Neural cell (in vitro differentiated cells): ENCODE measurements around the gene TMEM11. TPM values are rescaled to one million over a fixed set of nuclear protein-coding genes. Genes with fewer than 3 reads are reported as not detected.

Source experiments
- H2AFZ ChIP-seq: fragments of 200-600, 300-800 bp; sonication (generic), shearing (Covaris generic); 2 replicates; pipeline ENCODE4 v1.6.0; 2014; ENCODE audit warnings: low read depth, mild to moderate bottlenecking, antibody characterized with exemption, low read length, moderate library complexity
- H3F3A ChIP-seq: fragments of 200-600 bp; shearing (Covaris generic); 2 replicates; pipeline ENCODE4 v1.6.1; 2016; ENCODE audit warnings: mild to moderate bottlenecking, moderate library complexity, mixed read lengths, antibody characterized with exemption, low read length; ENCODE audit not compliant: insufficient read depth, poor library complexity, severe bottlenecking
- H3K27ac ChIP-seq: fragments of 200-600, 300-800 bp; sonication (generic), shearing (Covaris generic); 2 replicates; pipeline ENCODE4 v1.5.1; 2014; ENCODE audit warnings: mild to moderate bottlenecking, low read length, moderate library complexity
- H3K27me3 ChIP-seq: fragments of 300-800, 200-600 bp; sonication (generic), shearing (Covaris generic); 2 replicates; pipeline ENCODE4 v1.6.0; 2014; ENCODE audit warnings: mild to moderate bottlenecking, low read depth, low read length, moderate library complexity; ENCODE audit not compliant: insufficient read depth
- H3K36me3 ChIP-seq: fragments of 300-800, 200-600 bp; sonication (generic), shearing (Covaris generic); 2 replicates; pipeline ENCODE4 v1.5.1; 2014; ENCODE audit warnings: mild to moderate bottlenecking, antibody characterized with exemption, low read length, moderate library complexity; ENCODE audit not compliant: insufficient read depth
- H3K4me2 ChIP-seq: fragments of 300-800, 200-600 bp; sonication (generic), shearing (Covaris generic); 2 replicates; pipeline ENCODE4 v1.6.0; 2014; ENCODE audit warnings: mild to moderate bottlenecking, low read length
- H3K4me3 ChIP-seq: fragments of 300-800, 200-600 bp; sonication (generic), shearing (Covaris generic); 2 replicates; pipeline ENCODE4 v1.5.1; 2014; ENCODE audit warnings: mild to moderate bottlenecking, low read length, moderate library complexity
- H3K79me2 ChIP-seq: fragments of 200-600 bp; shearing (Covaris generic); replicated peaks from 2 replicates; pipeline ENCODE4 v1.6.0; 2014; ENCODE audit warnings: mild to moderate bottlenecking, low read length, moderate library complexity; ENCODE audit not compliant: insufficient read depth
- H3K9ac ChIP-seq: fragments of 300-800, 200-600 bp; sonication (generic), shearing (Covaris generic); 2 replicates; pipeline ENCODE4 v1.6.1; 2016; ENCODE audit warnings: mild to moderate bottlenecking, low read length, mixed read lengths
- H3K9me2 ChIP-seq: fragments of 200-600 bp; shearing (Covaris generic); 2 replicates; pipeline ENCODE4 v1.6.1; 2016; ENCODE audit warnings: mild to moderate bottlenecking, low read length, mixed read lengths; ENCODE audit not compliant: insufficient read depth
- H3K9me3 ChIP-seq: fragments of 200-600, 300-800 bp; sonication (generic), shearing (Covaris generic); 2 replicates; pipeline ENCODE4 v1.6.1; 2016; ENCODE audit warnings: mild to moderate bottlenecking, mixed run types, low read length, moderate library complexity, mixed read lengths
- H4K20me1 ChIP-seq: fragments of 200-600 bp; shearing (Covaris generic); 2 replicates; pipeline ENCODE4 v1.6.1; 2016; ENCODE audit warnings: mild to moderate bottlenecking, mixed run types; ENCODE audit not compliant: insufficient read depth
- EP300 ChIP-seq: fragments of 450-650 bp; conservative IDR thresholded peaks from 2 replicates; pipeline ENCODE4 v1.6.1; 2014; ENCODE audit warnings: antibody characterized with exemption, mild to moderate bottlenecking, moderate library complexity; ENCODE audit not compliant: poor library complexity, severe bottlenecking
- EZH2 ChIP-seq: fragments of 200-600, 300-800 bp; shearing (Covaris generic), sonication (generic); IDR thresholded peaks from 2 replicates; pipeline ENCODE4 v1.6.1; 2014; ENCODE audit warnings: antibody characterized with exemption, low read length, borderline replicate concordance, mild to moderate bottlenecking; ENCODE audit not compliant: insufficient read depth, poor library complexity, severe bottlenecking
- MXI1 ChIP-seq: fragments of 450-650 bp; conservative IDR thresholded peaks from 2 replicates; pipeline ENCODE4 v1.6.1; 2014; ENCODE audit warnings: antibody characterized with exemption, mild to moderate bottlenecking; ENCODE audit not compliant: poor library complexity, severe bottlenecking
- POLR2AphosphoS5 ChIP-seq: IDR thresholded peaks from 2 replicates; pipeline ENCODE4 v1.6.1; 2012
- RAD21 ChIP-seq: fragments of 450-650 bp; conservative IDR thresholded peaks from 2 replicates; pipeline ENCODE4 v1.6.1; 2014; ENCODE audit warnings: antibody characterized with exemption, mild to moderate bottlenecking, moderate library complexity
- SMC3 ChIP-seq: fragments of 450-650 bp; conservative IDR thresholded peaks from 2 replicates; pipeline ENCODE4 v1.6.1; 2014; ENCODE audit warnings: antibody characterized with exemption, mild to moderate bottlenecking, moderate library complexity; ENCODE audit not compliant: poor library complexity
- TAF1 ChIP-seq: IDR thresholded peaks from 2 replicates; pipeline ENCODE4 v1.6.1; 2012; ENCODE audit warnings: low read depth
- polyA plus RNA-seq: library from polyadenylated mRNA; depleted of rRNA; stranded (reverse); fragments of >200 nt; gene quantifications from 2 replicates; pipeline ENCODE4 v1.2.3, GENCODE V29; 2014
- TF ChIP-seq, protein P1 (sequence below): IDR thresholded peaks from 2 replicates; pipeline ENCODE4 v1.6.1; 2012; ENCODE audit warnings: borderline replicate concordance
- TF ChIP-seq, protein P2 (sequence below): fragments of 450-650 bp; IDR thresholded peaks from 2 replicates; pipeline ENCODE4 v1.5.1; 2014; ENCODE audit warnings: antibody characterized with exemption, mild to moderate bottlenecking, moderate library complexity; ENCODE audit not compliant: poor library complexity, severe bottlenecking

Gene TMEM11
- polyA plus RNA-seq, 1 donor from 2014 or later = 24.6 TPM

DNA sequence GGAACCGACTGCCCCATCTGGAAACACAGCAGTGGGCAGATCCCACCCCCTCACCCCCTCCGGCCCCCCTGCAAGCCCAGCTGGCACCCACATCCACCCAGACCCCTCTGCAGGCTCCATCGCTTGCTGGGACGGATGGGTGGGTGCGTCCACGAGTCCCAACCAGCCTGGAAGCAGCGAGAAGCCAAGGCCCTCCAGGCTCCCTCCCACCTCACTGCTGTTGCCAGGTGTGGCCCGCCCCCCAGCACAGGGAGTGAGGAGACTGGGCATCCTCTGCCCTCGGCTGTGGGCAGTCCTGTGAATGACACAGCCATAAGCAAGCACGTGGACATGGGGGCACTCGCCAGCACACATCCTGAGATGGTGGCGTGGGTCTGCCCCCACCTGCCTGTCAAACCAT, 11.4 kb downstream of the TMEM11 start:
- no peaks in the 10 kb centered on the region for H3K9me3 ChIP-seq
- no peak overlapping the region for H3K4me2 ChIP-seq
- no peak overlapping the region for H3K9ac ChIP-seq
- H4K20me1 ChIP-seq = no peaks in the 10 kb centered on the region
- no peak for TF ChIP-seq EP300
- TF ChIP-seq POLR2AphosphoS5 = no peak
- TF ChIP-seq TAF1 = no peak
- TF ChIP-seq SMC3 = no peak
- TF ChIP-seq RAD21 = no peak
- TF ChIP-seq, protein P1, sequence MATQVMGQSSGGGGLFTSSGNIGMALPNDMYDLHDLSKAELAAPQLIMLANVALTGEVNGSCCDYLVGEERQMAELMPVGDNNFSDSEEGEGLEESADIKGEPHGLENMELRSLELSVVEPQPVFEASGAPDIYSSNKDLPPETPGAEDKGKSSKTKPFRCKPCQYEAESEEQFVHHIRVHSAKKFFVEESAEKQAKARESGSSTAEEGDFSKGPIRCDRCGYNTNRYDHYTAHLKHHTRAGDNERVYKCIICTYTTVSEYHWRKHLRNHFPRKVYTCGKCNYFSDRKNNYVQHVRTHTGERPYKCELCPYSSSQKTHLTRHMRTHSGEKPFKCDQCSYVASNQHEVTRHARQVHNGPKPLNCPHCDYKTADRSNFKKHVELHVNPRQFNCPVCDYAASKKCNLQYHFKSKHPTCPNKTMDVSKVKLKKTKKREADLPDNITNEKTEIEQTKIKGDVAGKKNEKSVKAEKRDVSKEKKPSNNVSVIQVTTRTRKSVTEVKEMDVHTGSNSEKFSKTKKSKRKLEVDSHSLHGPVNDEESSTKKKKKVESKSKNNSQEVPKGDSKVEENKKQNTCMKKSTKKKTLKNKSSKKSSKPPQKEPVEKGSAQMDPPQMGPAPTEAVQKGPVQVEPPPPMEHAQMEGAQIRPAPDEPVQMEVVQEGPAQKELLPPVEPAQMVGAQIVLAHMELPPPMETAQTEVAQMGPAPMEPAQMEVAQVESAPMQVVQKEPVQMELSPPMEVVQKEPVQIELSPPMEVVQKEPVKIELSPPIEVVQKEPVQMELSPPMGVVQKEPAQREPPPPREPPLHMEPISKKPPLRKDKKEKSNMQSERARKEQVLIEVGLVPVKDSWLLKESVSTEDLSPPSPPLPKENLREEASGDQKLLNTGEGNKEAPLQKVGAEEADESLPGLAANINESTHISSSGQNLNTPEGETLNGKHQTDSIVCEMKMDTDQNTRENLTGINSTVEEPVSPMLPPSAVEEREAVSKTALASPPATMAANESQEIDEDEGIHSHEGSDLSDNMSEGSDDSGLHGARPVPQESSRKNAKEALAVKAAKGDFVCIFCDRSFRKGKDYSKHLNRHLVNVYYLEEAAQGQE = no peak
- no peak for TF ChIP-seq EZH2
- no peak for TF ChIP-seq MXI1
- TF ChIP-seq, protein P2, sequence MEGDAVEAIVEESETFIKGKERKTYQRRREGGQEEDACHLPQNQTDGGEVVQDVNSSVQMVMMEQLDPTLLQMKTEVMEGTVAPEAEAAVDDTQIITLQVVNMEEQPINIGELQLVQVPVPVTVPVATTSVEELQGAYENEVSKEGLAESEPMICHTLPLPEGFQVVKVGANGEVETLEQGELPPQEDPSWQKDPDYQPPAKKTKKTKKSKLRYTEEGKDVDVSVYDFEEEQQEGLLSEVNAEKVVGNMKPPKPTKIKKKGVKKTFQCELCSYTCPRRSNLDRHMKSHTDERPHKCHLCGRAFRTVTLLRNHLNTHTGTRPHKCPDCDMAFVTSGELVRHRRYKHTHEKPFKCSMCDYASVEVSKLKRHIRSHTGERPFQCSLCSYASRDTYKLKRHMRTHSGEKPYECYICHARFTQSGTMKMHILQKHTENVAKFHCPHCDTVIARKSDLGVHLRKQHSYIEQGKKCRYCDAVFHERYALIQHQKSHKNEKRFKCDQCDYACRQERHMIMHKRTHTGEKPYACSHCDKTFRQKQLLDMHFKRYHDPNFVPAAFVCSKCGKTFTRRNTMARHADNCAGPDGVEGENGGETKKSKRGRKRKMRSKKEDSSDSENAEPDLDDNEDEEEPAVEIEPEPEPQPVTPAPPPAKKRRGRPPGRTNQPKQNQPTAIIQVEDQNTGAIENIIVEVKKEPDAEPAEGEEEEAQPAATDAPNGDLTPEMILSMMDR = no peak
- H3K27me3 ChIP-seq = no peaks in the 10 kb centered on the region
- H3K9me2 ChIP-seq = no peaks in the 10 kb centered on the region
- no peaks in the 10 kb centered on the region for H3F3A ChIP-seq
- no peak overlapping the region for H3K27ac ChIP-seq
- H3K4me3 ChIP-seq = no peak overlapping the region
- H3K79me2 ChIP-seq = peaks cover 52% of the 10 kb centered on the region
- H2AFZ ChIP-seq = no peak overlapping the region
- H3K36me3 ChIP-seq = no peaks in the 10 kb centered on the region

DNA sequence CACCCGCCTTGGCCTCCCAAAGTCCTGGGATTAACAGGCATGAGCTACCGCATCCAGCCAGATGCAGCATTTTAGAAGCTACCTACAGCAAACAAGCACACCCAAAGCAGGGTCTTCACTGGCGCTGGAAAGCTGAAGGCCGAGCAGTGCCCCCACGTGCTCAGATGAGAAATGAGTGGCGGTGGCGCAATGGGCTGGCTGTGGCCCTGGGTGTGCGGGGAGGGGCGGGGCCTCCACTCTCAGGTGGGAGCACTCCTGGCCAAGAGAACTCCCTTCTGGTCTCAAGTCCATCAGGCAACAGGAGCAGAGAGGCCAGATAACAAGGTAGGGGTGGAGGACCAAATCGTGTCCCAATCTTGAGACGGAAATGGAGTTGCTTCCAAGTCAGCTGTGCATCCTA, 12.1 kb downstream of the TMEM11 start:
- Histone ChIP-seq H3K9me2 (no peaks in the 10 kb centered on the region), H2AFZ (no peak overlapping the region), H3K36me3 (no peaks in the 10 kb centered on the region), H3K79me2 (peaks cover 46% of the 10 kb centered on the region), H3F3A (no peaks in the 10 kb centered on the region), H3K27ac (no peak overlapping the region), H3K9ac (no peak overlapping the region), H3K9me3 (no peaks in the 10 kb centered on the region), H3K4me2 (no peak overlapping the region), H3K4me3 (no peak overlapping the region), H3K27me3 (no peaks in the 10 kb centered on the region), H4K20me1 (no peaks in the 10 kb centered on the region)
- no peak for TF ChIP-seq EP300
- no peak for TF ChIP-seq MXI1
- TF ChIP-seq RAD21 = no peak

DNA sequence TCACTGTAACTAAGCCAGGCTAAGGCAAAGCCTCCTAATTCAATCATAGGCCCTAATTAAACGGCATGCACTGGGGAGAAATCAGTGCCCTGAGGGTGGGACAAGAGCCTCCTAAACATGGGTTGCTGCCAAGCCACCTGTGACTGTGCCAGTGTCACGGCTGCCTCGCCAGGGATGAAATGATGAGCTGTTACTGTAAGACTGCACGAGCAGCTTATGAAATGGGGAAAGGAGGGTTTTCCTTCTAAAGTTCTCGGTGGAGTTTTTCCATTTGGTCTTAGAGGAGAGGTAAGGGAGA, 12.7 kb downstream of the TMEM11 start:
- no peaks in the 10 kb centered on the region for H3K9me3 ChIP-seq
- H3K4me3 ChIP-seq = no peak overlapping the region
- H3K27me3 ChIP-seq = no peaks in the 10 kb centered on the region
- H4K20me1 ChIP-seq = no peaks in the 10 kb centered on the region
- no peak overlapping the region for H3K27ac ChIP-seq
- H2AFZ ChIP-seq = no peak overlapping the region
- H3K4me2 ChIP-seq = no peak overlapping the region
- peaks cover 40% of the 10 kb centered on the region for H3K79me2 ChIP-seq
- H3F3A ChIP-seq = no peaks in the 10 kb centered on the region
- H3K9ac ChIP-seq = no peak overlapping the region
- no peaks in the 10 kb centered on the region for H3K9me2 ChIP-seq
- no peaks in the 10 kb centered on the region for H3K36me3 ChIP-seq
- TF ChIP-seq MXI1 (no peak), RAD21 (no peak), TAF1 (no peak), EZH2 (no peak), POLR2AphosphoS5 (no peak), EP300 (no peak), SMC3 (no peak)
- TF ChIP-seq, protein P2 = no peak
- TF ChIP-seq, protein P1 = no peak
